CD4-positive, alpha-beta T cell treated with Interleukin-6 at 100 ng/mL for 8 hours (primary cell): ENCODE measurements around the gene RPTOR.

ENCODE experiments used
- DNase-seq: peaks from one replicate; pipeline ENCODE4 v3.0.0-alpha.2; 2020; ENCODE audit warnings: mixed read lengths, low spot score

The RPTOR gene

GRCh38 chr17:80980397-80981061, 435.9 kb downstream of the RPTOR start:
- no peak for DNase-seq

DNA sequence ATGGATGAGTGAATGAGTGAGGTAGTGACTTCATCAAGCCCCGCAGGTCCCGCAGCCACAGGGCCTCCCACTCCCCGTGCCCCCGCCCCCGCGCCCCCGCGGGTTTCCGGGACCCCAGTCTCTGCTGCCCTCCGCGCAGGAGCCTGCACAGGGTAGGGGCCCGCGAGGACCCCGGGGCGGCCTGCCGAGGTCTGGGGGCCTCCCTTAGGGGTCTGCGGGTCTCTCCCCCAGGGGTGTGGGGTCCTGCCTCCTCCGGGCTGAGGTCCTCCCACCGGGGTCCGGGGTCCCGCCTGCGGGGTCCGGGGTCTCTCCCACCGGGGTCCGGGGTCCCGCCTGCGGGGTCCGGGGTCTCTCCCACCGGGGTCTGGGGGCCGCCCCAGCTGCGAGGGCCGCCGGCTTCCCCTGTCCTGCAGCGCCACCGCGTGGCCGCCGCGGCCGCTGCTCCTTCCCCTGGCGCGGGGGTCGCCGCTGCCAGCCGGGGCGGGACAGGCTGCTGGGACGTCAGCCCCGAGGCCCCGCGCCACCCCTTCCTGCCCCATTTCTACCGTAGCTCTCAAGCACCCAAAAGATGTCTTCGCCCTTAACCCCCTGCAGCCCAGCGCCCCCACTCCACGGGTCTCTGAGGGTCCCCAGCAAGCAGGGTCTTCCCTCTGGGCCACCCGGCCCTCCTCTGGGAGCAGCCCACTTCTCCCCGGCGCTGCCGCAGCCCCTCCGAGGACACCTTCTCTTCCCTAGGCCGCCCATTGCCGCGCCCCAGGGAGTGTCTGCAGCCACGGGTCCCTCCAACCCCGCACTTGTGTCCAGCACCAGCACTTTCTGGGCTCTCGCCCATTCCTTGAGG, 436.6 kb downstream of the RPTOR start:
- no peak for DNase-seq

DNA sequence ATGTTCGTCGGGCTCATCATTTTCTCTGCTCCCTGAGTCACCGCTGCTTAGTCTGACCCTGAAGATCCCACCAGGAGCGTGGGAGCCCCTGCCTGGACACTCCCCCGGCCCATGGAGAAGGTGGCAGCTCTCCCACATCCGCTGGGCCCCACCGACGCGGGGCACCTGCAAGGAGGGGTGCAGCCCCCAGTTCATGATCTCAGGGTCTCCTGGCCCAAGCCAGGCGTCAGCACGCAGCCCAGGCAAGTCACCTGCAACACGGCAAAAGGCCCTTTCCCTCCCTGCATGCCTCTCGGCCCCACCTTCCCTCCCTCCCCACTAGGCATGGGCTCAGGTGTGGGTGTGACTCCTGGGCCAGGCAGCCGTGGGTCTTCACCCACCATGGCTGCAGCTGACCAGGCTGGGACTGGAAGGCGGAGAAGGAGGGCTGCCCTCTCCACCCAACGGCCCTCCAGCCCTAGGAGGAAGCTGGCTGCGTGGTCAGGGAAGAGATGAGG, 437.3 kb downstream of the RPTOR start:
- no peak for DNase-seq

- no peak for DNase-seq
Observed at GRCh38 chr17:80982426-80982974, 437.9 kb downstream of the RPTOR start.

DNA sequence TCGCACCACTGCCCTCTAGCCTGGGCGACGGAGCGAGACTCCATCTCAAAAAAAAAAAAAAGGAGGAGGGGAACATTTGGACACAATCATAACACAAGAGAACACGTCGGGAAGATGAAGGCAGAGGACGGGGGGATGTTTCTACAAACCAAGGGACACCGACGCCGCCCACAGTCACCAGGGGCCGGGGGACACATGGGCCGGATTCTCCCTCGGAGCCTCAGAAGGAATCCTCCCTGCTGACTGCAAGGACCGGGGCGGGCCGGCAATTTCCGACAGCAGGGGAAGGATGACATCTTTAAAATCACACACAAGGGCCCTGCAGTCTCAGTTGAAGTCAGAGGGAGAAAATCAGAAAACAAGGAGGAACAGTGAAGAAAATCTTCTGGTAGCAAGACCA, 438.9 kb downstream of the RPTOR start:
- DNase-seq, result no peak

DNA sequence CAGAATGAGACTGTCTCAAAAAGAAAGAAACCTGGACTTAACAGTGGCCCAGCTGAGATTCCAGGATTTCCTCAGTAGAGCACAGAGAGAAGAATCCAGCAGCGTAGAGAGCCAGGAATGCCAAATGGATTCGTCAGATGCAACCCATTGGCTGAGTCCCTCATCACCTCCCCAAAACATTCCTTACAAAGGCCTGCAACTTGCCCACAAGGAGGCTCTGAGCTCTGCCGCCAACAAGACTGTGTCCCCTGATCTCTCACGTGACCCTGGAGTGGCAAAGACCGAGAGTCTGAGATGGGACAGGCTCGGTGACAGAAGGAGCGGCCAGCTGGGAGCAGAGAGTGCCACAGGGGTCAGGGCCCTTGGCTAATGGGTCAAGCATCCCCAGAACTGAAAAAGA, 440.1 kb downstream of the RPTOR start:
- DNase-seq, result no peak

DNA sequence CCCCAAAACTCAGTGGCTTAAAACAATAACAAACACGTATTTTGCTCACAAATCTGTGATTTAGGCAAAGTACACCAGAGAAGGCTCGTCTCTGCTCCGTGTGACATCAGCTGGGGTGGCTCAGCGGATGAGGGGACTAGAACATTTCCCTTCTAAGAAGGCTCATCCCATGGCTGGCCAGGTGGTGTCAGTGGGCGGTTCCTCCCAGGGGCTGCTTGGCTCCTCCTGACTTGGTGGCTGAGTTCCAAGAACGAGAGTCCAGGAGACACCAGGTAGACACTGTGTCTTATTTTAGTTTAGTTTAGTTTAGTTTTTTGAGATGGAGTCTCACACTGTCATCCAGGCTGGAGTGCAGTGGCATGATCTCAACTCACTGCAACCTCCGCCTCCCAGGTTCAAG, 441.4 kb downstream of the RPTOR start:
- DNase-seq, result no peak

DNA sequence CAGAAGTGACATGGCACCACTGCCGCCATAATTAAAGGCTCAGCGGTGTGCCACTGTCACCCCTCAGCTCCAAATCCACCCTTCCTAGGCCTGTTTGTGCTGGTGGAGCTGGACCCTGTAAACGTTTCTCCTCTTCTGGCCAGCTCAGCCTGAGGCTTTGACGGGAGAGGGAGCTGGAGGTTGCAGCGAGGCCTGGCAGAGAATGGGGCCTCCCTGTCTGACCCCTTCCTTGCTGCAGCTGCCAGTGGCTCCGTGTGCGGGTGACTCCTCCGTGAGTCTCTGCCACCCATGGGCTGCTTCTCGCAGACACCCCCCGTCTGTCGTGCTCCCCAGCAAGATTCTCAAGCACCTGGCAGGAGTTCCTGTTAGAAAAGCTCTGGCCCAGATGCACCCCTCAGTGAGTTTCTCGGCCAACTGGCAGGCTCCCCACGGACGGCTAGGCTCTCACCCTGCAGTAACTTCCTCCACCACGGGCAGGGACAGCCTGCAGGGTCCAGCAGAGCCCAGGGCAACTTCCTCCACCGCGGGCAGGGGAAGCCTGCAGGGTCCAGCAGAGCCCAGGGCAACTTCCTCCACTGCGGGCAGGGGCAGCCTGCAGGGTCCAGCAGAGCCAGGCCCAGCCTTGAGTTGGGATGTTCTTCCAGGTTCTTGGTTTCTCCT, 442.3 kb downstream of the RPTOR start:
- no peak for DNase-seq

DNA sequence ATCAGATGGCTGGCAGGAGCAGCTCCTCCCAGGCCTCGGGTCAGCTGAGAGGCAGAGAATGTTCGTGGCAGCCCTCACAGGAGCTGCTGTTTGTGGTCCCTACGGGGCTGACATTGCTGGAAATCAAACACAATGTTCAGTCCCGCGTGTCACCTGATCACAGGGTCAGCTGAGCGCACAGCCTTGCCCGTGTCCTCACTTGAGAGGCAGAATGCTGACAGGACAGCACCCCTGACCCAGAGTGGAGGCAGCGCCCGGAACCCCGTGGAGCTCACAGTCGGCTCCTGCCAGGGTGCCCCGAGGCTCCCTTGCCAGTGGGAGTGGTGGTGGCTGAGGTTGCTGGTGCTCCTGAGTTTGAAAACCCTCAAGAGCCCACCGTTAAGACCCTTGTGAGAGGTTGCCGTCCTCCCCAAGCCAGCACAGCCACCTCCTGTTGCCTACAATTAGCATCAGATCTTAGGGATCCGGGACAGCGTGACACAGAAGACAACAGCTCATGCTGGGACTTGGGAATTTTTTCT, 443.4 kb downstream of the RPTOR start:
- no peak for DNase-seq

GRCh38 chr17:80989586-80989913, 444.9 kb downstream of the RPTOR start:
- no peak for DNase-seq

- no peak for DNase-seq
Observed at GRCh38 chr17:80990921-80991644, 446.4 kb downstream of the RPTOR start.

DNA sequence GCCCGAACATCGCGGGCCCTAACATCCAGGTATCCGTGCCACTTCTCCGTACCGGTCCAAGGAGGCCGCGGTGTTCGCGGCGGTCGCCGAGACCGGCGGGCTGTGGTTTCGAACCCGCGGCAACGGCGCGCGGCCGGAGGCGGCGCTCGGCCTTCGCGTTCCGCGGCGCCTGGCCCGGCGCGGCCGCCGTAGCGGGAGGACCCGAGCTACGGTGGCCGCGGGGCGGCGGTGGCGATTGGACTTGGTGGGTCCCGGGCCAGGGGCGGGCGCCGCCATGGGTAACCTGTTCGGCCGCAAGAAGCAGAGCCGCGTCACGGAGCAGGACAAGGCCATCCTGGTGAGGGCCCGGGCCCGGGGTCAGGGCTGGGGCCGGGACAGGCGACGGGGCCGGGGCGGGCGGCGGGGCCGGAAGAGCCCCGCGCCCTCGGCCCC, 447.0 kb downstream of the RPTOR start, which contains the start of gene CHMP6:
Gene CHMP6, plus strand, starts transcription at position 197 of the 432 bp plus-strand sequence. Its CDS starts 78 bp downstream, at position 275.
- peak; percentile 52 for DNase-seq

GRCh38 chr17:80992077-80992947, 447.7 kb downstream of the RPTOR start:
- DNase-seq, result no peak

DNA sequence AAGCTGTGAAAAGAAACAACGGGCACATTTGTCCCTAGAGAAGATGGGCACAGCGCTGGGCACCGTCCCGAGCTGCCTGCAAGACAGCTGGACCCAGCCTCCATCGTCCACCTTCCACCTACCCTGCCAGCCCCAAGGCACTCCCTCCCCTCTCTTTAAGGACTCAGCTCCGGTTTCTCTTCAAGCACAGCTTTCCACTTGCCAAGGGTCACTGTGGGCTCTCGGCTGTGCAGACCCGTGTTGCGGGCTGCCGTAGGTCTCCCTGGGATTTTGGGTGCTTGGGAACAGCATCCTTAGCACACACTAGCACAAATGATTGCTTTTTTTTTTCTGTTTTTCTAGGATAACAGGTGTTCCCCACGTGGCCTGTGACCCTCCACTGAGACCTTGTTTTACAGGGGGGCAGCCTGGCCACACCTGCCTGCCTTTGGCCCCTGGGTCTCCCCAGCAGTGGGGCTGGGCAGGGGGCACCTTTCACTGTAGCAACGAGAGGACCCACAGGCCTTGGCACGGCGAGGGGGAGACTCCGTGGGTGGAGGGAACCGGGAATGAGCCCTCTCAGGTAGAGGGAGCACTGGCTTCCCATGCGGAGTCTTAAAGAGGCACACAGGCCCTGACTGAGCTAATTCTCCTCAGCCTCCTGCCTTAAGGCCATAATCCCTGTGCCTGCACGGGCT, 448.4 kb downstream of the RPTOR start:
- no peak for DNase-seq

GRCh38 chr17:80995131-80995530, 450.5 kb downstream of the RPTOR start:
- no peak for DNase-seq

GRCh38 chr17:80996422-80997305, 452.0 kb downstream of the RPTOR start:
- no peak for DNase-seq

DNA sequence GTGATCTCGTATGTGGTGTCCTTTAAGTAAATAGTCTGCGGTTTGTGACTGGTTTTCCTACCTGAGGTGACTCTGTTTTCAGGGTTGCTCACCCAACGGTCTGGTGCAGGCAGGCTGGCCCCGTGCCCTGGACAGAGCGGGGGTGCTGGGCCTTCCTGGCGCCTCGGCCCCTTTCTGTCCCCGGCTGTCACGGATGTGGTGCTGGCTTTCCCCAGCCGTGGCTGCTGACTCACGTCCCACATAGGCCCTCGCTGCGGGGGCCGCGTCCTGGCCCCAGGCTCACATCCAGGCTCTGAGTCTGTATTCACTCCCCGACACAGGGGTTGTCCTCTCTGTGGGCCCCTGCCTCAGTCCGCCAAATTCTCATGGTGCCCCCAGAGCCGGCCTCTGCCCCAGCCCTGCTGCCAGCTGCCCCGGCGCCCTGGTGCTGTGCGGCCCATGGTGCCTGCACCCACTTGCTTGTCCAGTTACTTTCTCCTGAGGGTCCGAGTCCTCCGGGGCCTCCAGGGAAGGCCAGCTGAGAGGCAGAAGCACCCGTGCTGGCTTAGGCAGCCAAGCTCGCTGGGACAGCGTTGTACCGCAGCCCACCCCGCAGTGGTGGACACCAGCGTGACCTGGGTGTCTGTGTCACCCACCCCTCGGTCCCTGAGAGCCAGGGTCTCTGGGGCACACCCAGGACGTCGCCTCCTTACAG, 452.9 kb downstream of the RPTOR start:
- DNase-seq, result no peak

- DNase-seq, result no peak
Observed at GRCh38 chr17:80998118-80998747, 453.6 kb downstream of the RPTOR start.
